K562 (cell line): ENCODE results near the gene MAB21L2. TPM values are rescaled to one million over a fixed set of nuclear protein-coding genes. Genes with fewer than 3 reads are reported as not detected.

Experiments
- ARHGAP35 ChIP-seq: fragments of 450-650 bp; IDR thresholded peaks from 2 replicates; pipeline ENCODE4 v1.6.1; 2018; ENCODE audit not compliant: partially characterized antibody
- CBFB ChIP-seq: sonication (generic); formaldehyde crosslinking; IDR thresholded peaks from 2 replicates; pipeline ENCODE4 v1.4.0; 2020; ENCODE audit warnings: mild to moderate bottlenecking, missing genetic modification reagents
- FOXA3 ChIP-seq, 2 experiments: fragments of 450-650 bp in 1 of 2; sonication (generic) in 1 of 2; formaldehyde crosslinking; IDR thresholded peaks in 1 of 2; conservative IDR thresholded peaks in 1 of 2; 2 replicates each; pipeline versions ENCODE4 v1.4.0 to v1.8.0; 2020 to 2022; ENCODE audit warnings: mild to moderate bottlenecking in 2 of 2, missing genetic modification reagents in 1 of 2
- LCOR ChIP-seq: sonication (generic); formaldehyde crosslinking; IDR thresholded peaks from 2 replicates; pipeline ENCODE4 v1.8.0; 2022; ENCODE audit warnings: mild to moderate bottlenecking, missing genetic modification reagents
- LEF1 ChIP-seq: fragments of 450-650 bp; IDR thresholded peaks from 2 replicates; pipeline ENCODE4 v1.6.1; 2016; ENCODE audit warnings: mild to moderate bottlenecking
- MAFK ChIP-seq: IDR thresholded peaks from 2 replicates; pipeline ENCODE4 v1.6.1; 2011; ENCODE audit warnings: low read length, improper control_type of control experiment
- MYC ChIP-seq, 2 experiments: fragments of 250-450 bp in 1 of 2; sonication (Bioruptor Pico) in 1 of 2; IDR thresholded peaks; 2 replicates each; pipeline versions ENCODE4 v1.5.1 to v1.6.1; 2012 to 2021; ENCODE audit warnings: low read depth in 2 of 2, borderline replicate concordance in 1 of 2, improper control_type of control experiment in 1 of 2, low read length in 1 of 2, mild to moderate bottlenecking in 1 of 2, moderate library complexity in 1 of 2
- NFE2 ChIP-seq: IDR thresholded peaks from 2 replicates; pipeline ENCODE4 v1.6.1; 2014; ENCODE audit warnings: antibody characterized with exemption, low read depth
- NR1H2 ChIP-seq: sonication (generic); formaldehyde crosslinking; IDR thresholded peaks from 2 replicates; pipeline ENCODE4 v1.4.0; 2020; ENCODE audit warnings: mild to moderate bottlenecking, missing genetic modification reagents
- PCBP1 ChIP-seq: fragments of 200-400 bp; formaldehyde crosslinking; IDR thresholded peaks from 2 replicates; pipeline ENCODE4 v1.6.1; 2018; ENCODE audit warnings: mild to moderate bottlenecking, low read depth, low read length; ENCODE audit not compliant: poor library complexity, severe bottlenecking
- PML ChIP-seq: IDR thresholded peaks from 2 replicates; pipeline ENCODE4 v1.6.1; 2012; ENCODE audit warnings: low read length, inconsistent platforms
- RBFOX2 ChIP-seq: fragments of 200-400 bp; formaldehyde crosslinking; IDR thresholded peaks from 2 replicates; pipeline ENCODE4 v1.6.1; 2017; ENCODE audit warnings: low read depth, mild to moderate bottlenecking, low read length, moderate library complexity
- ZKSCAN8 ChIP-seq: fragments of 200-800 bp; sonication (Bioruptor generic); IDR thresholded peaks from 2 replicates; pipeline ENCODE4 v1.6.1; 2016; ENCODE audit warnings: missing genetic modification characterization, missing compliant biosample characterization
- ZNF282 ChIP-seq: sonication (generic); formaldehyde crosslinking; IDR thresholded peaks from 2 replicates; pipeline ENCODE4 v1.8.1; 2023; ENCODE audit warnings: missing genetic modification reagents
- ZNF347 ChIP-seq: fragments of 450-650 bp; formaldehyde crosslinking; IDR thresholded peaks from 2 replicates; pipeline ENCODE4 v1.4.0; 2020; ENCODE audit warnings: low read depth, mild to moderate bottlenecking, moderate library complexity
- ZNF778 ChIP-seq: fragments of 450-650 bp; formaldehyde crosslinking; IDR thresholded peaks from 2 replicates; pipeline ENCODE4 v1.4.0; 2020; ENCODE audit warnings: mild to moderate bottlenecking, moderate library complexity
- polyA plus RNA-seq, 8 experiments: library from polyadenylated mRNA; depleted of rRNA in 4 of 8; stranded (reverse) in 5 of 8; unstranded in 3 of 8; fragments of >200 nt; fragmentation: Nextera tagmentation in 2 of 8; fragmentation: Illumina TruSeq in 1 of 8; extraction: Ambion mirVana in 2 of 8; extraction: Trizol in 1 of 8; gene quantifications; 2 replicates each; pipeline versions ENCODE4 v1.2.1 to v1.2.3, GENCODE V29; 2011 to 2014; ENCODE audit warnings: inconsistent platforms in 1 of 8, missing spikeins in 1 of 8
- total RNA-seq, 7 experiments: library from RNA; depleted of rRNA in 6 of 7; stranded (reverse); fragments of >200 nt in 6 of 7; fragmentation: Illumina TruSeq in 2 of 7; extraction: Trizol in 2 of 7; gene quantifications; 2 replicates each; pipeline versions ENCODE4 v1.2.1 to v1.2.3, GENCODE V29; 2011 to 2021; ENCODE audit warnings: low replicate concordance in 1 of 7
- TF ChIP-seq, protein P1 (sequence below), 2 experiments: fragments of 450-650 bp in 1 of 2; sonication (generic) in 1 of 2; formaldehyde crosslinking in 1 of 2; IDR thresholded peaks in 1 of 2; conservative IDR thresholded peaks in 1 of 2; 2 replicates each; pipeline versions ENCODE4 v1.6.1 to v1.8.1; 2016 to 2023; ENCODE audit warnings: mild to moderate bottlenecking in 2 of 2, moderate library complexity in 2 of 2, inconsistent platforms in 1 of 2, missing genetic modification reagents in 1 of 2
- TF ChIP-seq, protein P2 (sequence below): conservative IDR thresholded peaks from 2 replicates; pipeline ENCODE4 v1.6.1; 2011; ENCODE audit warnings: low read depth, mild to moderate bottlenecking, low read length; ENCODE audit not compliant: control insufficient read depth
- TF ChIP-seq, protein P3 (sequence below), 2 experiments: fragments of 450-650 bp; IDR thresholded peaks; 2 replicates each; pipeline ENCODE4 v1.6.1; 2016
- TF ChIP-seq, protein P4 (sequence below): IDR thresholded peaks from 2 replicates; pipeline ENCODE4 v1.6.1; 2011; ENCODE audit warnings: borderline replicate concordance, low read depth, mild to moderate bottlenecking, moderate library complexity, low read length; ENCODE audit not compliant: insufficient read depth, poor library complexity, severe bottlenecking

MAB21L2 gene
- total and polyA plus RNA-seq, 9 of the 15 experiments (the other 6 are each of a cell fraction or from before 2014, with no cell fraction given), result not detected

GRCh38 chr4:150540959-150541360 lies 41.0 kb upstream of the MAB21L2 start (continued):
- TF ChIP-seq, protein P1, sequence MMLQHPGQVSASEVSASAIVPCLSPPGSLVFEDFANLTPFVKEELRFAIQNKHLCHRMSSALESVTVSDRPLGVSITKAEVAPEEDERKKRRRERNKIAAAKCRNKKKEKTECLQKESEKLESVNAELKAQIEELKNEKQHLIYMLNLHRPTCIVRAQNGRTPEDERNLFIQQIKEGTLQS (IDR thresholded peaks at IDR 0.05), result peak; percentile 36; the same call in 1 of the 2 replicates
- TF ChIP-seq, protein P1 (CRISPR knock-in tag; conservative IDR thresholded peaks at IDR 0.05), result no peak
- TF ChIP-seq NFE2, result peak; percentile 61
- no peak for TF ChIP-seq ZNF778 (CRISPR knock-in tag)
- peak; percentile 24; the same call in 1 of the 2 replicates for TF ChIP-seq PML
- no peak for TF ChIP-seq FOXA3 (CRISPR knock-in tag; conservative IDR thresholded peaks at IDR 0.05 in 1 of 2, IDR thresholded peaks at IDR 0.05 in 1 of 2)
- TF ChIP-seq, protein P2, sequence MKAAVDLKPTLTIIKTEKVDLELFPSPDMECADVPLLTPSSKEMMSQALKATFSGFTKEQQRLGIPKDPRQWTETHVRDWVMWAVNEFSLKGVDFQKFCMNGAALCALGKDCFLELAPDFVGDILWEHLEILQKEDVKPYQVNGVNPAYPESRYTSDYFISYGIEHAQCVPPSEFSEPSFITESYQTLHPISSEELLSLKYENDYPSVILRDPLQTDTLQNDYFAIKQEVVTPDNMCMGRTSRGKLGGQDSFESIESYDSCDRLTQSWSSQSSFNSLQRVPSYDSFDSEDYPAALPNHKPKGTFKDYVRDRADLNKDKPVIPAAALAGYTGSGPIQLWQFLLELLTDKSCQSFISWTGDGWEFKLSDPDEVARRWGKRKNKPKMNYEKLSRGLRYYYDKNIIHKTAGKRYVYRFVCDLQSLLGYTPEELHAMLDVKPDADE, result no peak
- TF ChIP-seq, protein P3, sequence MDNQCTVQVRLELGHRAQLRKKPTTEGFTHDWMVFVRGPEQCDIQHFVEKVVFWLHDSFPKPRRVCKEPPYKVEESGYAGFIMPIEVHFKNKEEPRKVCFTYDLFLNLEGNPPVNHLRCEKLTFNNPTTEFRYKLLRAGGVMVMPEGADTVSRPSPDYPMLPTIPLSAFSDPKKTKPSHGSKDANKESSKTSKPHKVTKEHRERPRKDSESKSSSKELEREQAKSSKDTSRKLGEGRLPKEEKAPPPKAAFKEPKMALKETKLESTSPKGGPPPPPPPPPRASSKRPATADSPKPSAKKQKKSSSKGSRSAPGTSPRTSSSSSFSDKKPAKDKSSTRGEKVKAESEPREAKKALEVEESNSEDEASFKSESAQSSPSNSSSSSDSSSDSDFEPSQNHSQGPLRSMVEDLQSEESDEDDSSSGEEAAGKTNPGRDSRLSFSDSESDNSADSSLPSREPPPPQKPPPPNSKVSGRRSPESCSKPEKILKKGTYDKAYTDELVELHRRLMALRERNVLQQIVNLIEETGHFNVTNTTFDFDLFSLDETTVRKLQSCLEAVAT (IDR thresholded peaks at IDR 0.05), result no peak
- TF ChIP-seq ZNF282 (CRISPR knock-in tag), result no peak
- no peak for TF ChIP-seq MYC (IDR thresholded peaks at IDR 0.05; ENCODE audit: low read depth, low read length)
- no peak for TF ChIP-seq MYC (CRISPR knock-in tag; IDR thresholded peaks at IDR 0.05; ENCODE audit: borderline replicate concordance, low read depth)
- TF ChIP-seq RBFOX2, result no peak
- peak; percentile 61 for TF ChIP-seq MAFK
- TF ChIP-seq CBFB (CRISPR knock-in tag), result no peak
- TF ChIP-seq LCOR (CRISPR knock-in tag), result no peak
- TF ChIP-seq NR1H2 (CRISPR knock-in tag), result no peak
- TF ChIP-seq ZKSCAN8 (CRISPR knock-in tag), result no peak
- TF ChIP-seq PCBP1, result no peak
- TF ChIP-seq ZNF347 (CRISPR knock-in tag), result no peak
- TF ChIP-seq ARHGAP35, result no peak
- TF ChIP-seq LEF1, result 0 out of 2 replicates have a peak, but pooled peaks have one; percentile 26
- TF ChIP-seq, protein P4, sequence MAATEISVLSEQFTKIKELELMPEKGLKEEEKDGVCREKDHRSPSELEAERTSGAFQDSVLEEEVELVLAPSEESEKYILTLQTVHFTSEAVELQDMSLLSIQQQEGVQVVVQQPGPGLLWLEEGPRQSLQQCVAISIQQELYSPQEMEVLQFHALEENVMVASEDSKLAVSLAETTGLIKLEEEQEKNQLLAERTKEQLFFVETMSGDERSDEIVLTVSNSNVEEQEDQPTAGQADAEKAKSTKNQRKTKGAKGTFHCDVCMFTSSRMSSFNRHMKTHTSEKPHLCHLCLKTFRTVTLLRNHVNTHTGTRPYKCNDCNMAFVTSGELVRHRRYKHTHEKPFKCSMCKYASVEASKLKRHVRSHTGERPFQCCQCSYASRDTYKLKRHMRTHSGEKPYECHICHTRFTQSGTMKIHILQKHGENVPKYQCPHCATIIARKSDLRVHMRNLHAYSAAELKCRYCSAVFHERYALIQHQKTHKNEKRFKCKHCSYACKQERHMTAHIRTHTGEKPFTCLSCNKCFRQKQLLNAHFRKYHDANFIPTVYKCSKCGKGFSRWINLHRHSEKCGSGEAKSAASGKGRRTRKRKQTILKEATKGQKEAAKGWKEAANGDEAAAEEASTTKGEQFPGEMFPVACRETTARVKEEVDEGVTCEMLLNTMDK, result no peak
